Testis (tissue), 3 donors: ENCODE data around the gene CD96. TPM values are rescaled to one million over a fixed set of nuclear protein-coding genes. Genes with fewer than 3 reads are reported as not detected.

Experiments used
- DNase-seq: peaks from one replicate; pipeline ENCODE4 v3.0.0-alpha.2; 2019
- H3K27ac ChIP-seq, 2 donors: fragments of 200-600 bp; sonication (generic); one replicate each; pipeline ENCODE4 v1.5.1; 2019
- H3K27me3 ChIP-seq: fragments of 200-600 bp; sonication (generic); one replicate; pipeline ENCODE4 v1.5.1; 2019
- H3K36me3 ChIP-seq: fragments of 200-600 bp; sonication (generic); one replicate; pipeline ENCODE4 v1.5.1; 2017; ENCODE audit warnings: low read depth; ENCODE audit errors: missing control alignments
- H3K4me1 ChIP-seq: fragments of 200-600 bp; sonication (generic); one replicate; pipeline ENCODE4 v1.5.1; 2019
- H3K4me3 ChIP-seq, 2 donors: fragments of 200-600 bp; sonication (generic); one replicate each; pipeline ENCODE4 v1.5.1; 2017 to 2019
- H3K9me3 ChIP-seq: fragments of 200-600 bp; sonication (generic); one replicate; pipeline ENCODE4 v1.5.1; 2017
- POLR2A ChIP-seq: fragments of 450-650 bp; IDR thresholded peaks from one replicate; pipeline ENCODE4 v1.6.1; 2017; ENCODE audit warnings: antibody characterized with exemption, mild to moderate bottlenecking, moderate library complexity
- WGBS, 2 donors: methylation state at CpG; one replicate each; pipeline ENCODE4 v1.1.5; 2018; 5-methylcytosine and 5-hydroxymethylcytosine counted together
- intact Hi-C: fragments of 100-400 bp; cut with DNase I; formaldehyde crosslinking; loops from one replicate; pipeline ENCODE4 v1.15.1; 2023; ENCODE audit warnings: low total_unique reads
- polyA plus RNA-seq: library from polyadenylated mRNA; stranded (reverse); fragments of 350-450 nt; fragmentation: Illumina TruSeq; extraction: RNeasy Lipid Tissue Mini Kit (QIAGEN cat#74804); gene quantifications from one replicate; pipeline ENCODE4 v1.2.3, GENCODE V29; 2014; ENCODE audit warnings: low read depth, low replicate concordance; ENCODE audit not compliant: insufficient read depth
- total RNA-seq, 2 donors: library from RNA; depleted of rRNA; stranded (reverse); fragments of >200 nt; gene quantifications; one replicate each; pipeline ENCODE4 v1.2.3, GENCODE V29; 2016
- TF ChIP-seq, protein P1 (sequence below), 3 experiments: fragments of 450-650 bp in 2 of 3; fragments of 200-600 bp in 1 of 3; sonication (generic) in 1 of 3; IDR thresholded peaks; one replicate each; pipeline ENCODE4 v1.5.1; 2016 to 2019; ENCODE audit warnings: antibody characterized with exemption in 3 of 3, mild to moderate bottlenecking in 2 of 3, moderate library complexity in 1 of 3

CD96 gene
- total and polyA plus RNA-seq, 3 donors from 2014 or later: 0.16 to 1.5 (median 0.99) TPM

DNA sequence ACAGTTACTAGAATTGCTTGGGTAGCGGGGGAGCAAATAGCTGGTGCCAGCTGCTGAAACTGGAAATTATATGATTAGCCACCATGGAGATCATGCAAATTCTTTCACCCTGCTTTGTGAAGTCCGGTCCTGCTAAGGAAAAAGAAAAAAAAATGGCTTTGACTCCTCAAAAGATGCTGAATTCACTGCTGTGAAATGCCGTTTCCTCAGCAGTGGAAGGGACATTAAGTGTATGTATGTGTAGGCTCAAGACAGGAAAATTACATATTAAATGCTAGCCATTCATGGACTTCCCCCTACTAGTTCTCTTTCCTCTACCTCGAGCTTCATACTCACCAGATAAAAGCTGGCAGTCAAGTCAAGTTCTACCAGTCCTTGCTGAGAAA lies 135.0 kb downstream of the CD96 start:
- H3K9me3 ChIP-seq: no peaks in the 10 kb centered on the region
- no peaks in the 10 kb centered on the region for H3K27me3 ChIP-seq
- no peak for TF ChIP-seq POLR2A
- TF ChIP-seq, protein P1, sequence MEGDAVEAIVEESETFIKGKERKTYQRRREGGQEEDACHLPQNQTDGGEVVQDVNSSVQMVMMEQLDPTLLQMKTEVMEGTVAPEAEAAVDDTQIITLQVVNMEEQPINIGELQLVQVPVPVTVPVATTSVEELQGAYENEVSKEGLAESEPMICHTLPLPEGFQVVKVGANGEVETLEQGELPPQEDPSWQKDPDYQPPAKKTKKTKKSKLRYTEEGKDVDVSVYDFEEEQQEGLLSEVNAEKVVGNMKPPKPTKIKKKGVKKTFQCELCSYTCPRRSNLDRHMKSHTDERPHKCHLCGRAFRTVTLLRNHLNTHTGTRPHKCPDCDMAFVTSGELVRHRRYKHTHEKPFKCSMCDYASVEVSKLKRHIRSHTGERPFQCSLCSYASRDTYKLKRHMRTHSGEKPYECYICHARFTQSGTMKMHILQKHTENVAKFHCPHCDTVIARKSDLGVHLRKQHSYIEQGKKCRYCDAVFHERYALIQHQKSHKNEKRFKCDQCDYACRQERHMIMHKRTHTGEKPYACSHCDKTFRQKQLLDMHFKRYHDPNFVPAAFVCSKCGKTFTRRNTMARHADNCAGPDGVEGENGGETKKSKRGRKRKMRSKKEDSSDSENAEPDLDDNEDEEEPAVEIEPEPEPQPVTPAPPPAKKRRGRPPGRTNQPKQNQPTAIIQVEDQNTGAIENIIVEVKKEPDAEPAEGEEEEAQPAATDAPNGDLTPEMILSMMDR (IDR thresholded peaks at IDR 0.05): no peak
- WGBS, 2 donors: 89 to 90% methylated on average over 4 of the region's 4 CpGs
- no peaks in the 10 kb centered on the region for H3K36me3 ChIP-seq
- H3K27ac ChIP-seq: no peak overlapping the region
- no peaks in the 10 kb centered on the region for H3K4me1 ChIP-seq
- DNase-seq: no peak
- intact Hi-C loops: no loop called here
- H3K4me3 ChIP-seq: no peak overlapping the region

DNA sequence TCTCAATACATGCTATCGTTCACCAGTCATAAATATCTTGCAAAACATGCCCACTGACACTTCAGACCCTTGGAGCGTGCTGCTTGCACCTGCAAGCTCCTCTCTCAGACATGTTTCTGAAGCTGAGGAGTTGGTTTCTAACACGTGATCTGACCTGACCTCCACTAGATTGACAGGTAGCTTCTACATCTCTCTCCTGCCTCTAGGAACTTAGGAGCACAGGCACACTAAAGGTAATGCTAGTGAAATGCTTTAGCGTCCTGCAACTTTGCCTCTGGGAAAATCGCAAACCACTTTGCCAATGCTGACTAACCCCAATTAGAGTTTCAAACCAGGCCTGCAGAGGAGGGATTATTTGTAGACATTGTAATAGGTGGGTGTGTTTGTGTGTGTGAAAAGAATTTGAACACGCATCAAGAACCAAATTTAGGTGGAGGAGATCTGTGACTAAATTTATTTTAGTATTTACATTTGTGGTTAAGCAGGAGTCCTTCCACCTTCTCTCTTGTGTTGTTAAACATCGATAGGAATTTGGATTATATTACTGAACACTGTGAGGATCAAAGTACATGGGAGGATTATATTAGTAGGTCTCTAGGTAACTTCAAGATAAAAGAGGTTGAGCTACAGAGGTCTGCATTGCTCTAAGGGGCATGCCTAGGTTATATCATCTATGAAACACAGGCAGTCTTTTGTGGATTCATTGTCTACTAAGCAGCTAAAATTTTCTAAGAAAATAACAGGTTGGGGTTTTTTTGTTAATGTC lies 139.8 kb downstream of the CD96 start:
- Histone ChIP-seq H3K9me3 (no peaks in the 10 kb centered on the region), H3K4me1 (no peaks in the 10 kb centered on the region), H3K4me3 (no peak overlapping the region), H3K27ac (no peak overlapping the region), H3K36me3 (no peaks in the 10 kb centered on the region), H3K27me3 (no peaks in the 10 kb centered on the region)
- no peak for DNase-seq
- intact Hi-C loops: no loop called here
- TF ChIP-seq POLR2A: no peak
- TF ChIP-seq, protein P1 (IDR thresholded peaks at IDR 0.05): no peak
- WGBS, 2 donors: 90 to 92% methylated on average over 7 of the region's 7 CpGs

DNA sequence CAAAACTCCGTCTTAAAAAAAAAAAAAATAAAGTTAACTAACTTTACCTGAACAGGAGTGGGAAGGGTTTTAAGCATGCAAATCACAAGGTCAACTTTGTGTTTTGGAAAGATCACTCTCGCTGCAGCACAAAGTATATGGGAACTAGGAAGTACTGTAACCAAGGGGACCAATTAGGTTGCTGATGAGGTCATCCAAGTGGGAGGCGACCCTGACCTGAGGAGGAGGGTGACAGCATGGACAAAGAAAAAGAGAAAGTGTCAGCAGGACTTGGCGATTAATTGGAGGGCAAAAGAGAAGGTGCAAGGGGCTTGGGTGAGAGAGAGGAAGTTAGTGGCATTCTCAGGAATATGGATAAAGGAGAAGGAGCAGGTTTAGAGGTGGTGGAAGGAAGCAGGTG lies 142.6 kb downstream of the CD96 start:
- no peak overlapping the region for H3K4me3 ChIP-seq
- H3K27ac ChIP-seq: no peak overlapping the region
- 81 to 85% methylated on average over 4 of the region's 4 CpGs for WGBS, 2 donors
- H3K36me3 ChIP-seq: no peaks in the 10 kb centered on the region
- no peaks in the 10 kb centered on the region for H3K9me3 ChIP-seq
- no peak for DNase-seq
- TF ChIP-seq, protein P1 (IDR thresholded peaks at IDR 0.05): no peak
- TF ChIP-seq POLR2A: no peak
- H3K27me3 ChIP-seq: no peaks in the 10 kb centered on the region
- intact Hi-C loops: no loop called here
- H3K4me1 ChIP-seq: no peaks in the 10 kb centered on the region

DNA sequence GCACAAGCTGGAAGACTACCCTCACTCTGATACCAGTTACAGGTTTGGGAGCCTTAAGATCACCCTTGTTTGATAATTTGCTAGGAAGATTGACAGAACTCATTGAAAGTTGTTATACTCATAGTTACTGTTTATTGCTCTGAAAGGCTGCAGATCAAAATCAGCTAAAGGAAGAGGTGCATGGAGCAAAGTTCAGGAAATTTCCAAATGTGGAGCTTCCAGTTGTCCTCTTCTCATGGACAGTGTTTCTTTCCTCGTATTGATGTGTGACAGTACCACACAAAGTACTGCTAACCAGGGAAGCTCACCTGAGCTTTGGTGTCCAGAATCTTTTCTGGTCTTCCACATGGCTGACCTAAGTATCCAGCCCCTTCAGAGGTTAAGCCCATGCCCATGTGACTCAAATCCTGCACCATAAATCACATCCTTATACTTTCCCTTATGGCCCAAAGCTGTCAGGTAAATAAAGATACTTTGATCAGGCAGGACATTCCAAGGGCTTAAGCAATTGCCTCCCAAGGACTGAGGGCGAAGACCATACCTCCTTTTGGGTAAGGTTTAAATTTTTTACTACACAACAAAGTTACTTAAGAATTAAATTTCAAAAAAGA lies 146.3 kb downstream of the CD96 start:
- no peaks in the 10 kb centered on the region for H3K4me1 ChIP-seq
- WGBS, 2 donors: 96 to 98% methylated on average over 2 of the region's 2 CpGs
- intact Hi-C loops: no loop called here
- no peaks in the 10 kb centered on the region for H3K36me3 ChIP-seq
- DNase-seq: no peak
- no peaks in the 10 kb centered on the region for H3K9me3 ChIP-seq
- no peak overlapping the region for H3K27ac ChIP-seq
- no peaks in the 10 kb centered on the region for H3K27me3 ChIP-seq
- TF ChIP-seq POLR2A: no peak
- TF ChIP-seq, protein P1 (IDR thresholded peaks at IDR 0.05): no peak
- no peak overlapping the region for H3K4me3 ChIP-seq

DNA sequence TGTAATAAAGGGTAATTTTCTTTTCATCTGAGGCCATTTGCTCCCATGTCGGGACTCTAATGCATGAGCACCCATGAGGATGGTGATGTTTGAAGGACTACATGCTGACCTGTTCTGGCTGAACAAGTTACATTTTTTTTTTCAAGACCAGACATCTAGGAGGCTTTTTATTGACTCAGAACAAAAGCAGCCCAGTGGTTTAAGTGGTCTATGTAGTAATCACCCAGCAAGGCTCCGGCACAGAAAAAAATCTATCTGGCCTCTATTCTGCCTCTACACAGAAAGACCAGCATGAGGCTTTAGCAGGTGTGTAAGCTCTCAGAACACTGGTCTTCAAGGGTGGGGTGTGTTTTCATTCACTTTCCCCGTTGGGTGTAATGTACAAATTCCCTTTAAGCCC lies 148.2 kb downstream of the CD96 start:
- H3K27ac ChIP-seq: no peak overlapping the region
- DNase-seq: no peak
- H3K36me3 ChIP-seq: no peaks in the 10 kb centered on the region
- H3K4me1 ChIP-seq: no peaks in the 10 kb centered on the region
- no peak overlapping the region for H3K4me3 ChIP-seq
- WGBS, 2 donors: 82 to 88% methylated on average over 3 of the region's 3 CpGs
- TF ChIP-seq, protein P1 (IDR thresholded peaks at IDR 0.05): no peak
- no peak for TF ChIP-seq POLR2A
- H3K27me3 ChIP-seq: no peaks in the 10 kb centered on the region
- no peaks in the 10 kb centered on the region for H3K9me3 ChIP-seq
- intact Hi-C loops: no loop called here
